Chondrocyte (in vitro differentiated cells): Measurements from ENCODE around the gene FAF1. TPM values are rescaled to one million over a fixed set of nuclear protein-coding genes. Genes with fewer than 3 reads are reported as not detected.

Source experiments
- DNase-seq: peaks from one replicate; pipeline ENCODE4 v3.0.0; 2021; ENCODE audit warnings: mixed read lengths, low spot score
- H3K27ac Mint-ChIP-seq: one replicate; pipeline ENCODE4 v1.8.0; 2021; ENCODE audit warnings: mild to moderate bottlenecking, moderate library complexity, mixed read lengths; ENCODE audit not compliant: unreplicated experiment
- H3K27me3 Mint-ChIP-seq: 2 replicates; pipeline ENCODE4 v1.8.0; 2021; ENCODE audit warnings: low read depth, mixed read lengths
- H3K36me3 Mint-ChIP-seq: 2 replicates; pipeline ENCODE4 v1.8.0; 2021; ENCODE audit warnings: low read depth, mixed read lengths
- H3K4me1 Mint-ChIP-seq: 2 replicates; pipeline ENCODE4 v1.8.0; 2021; ENCODE audit warnings: low read depth, mild to moderate bottlenecking, mixed read lengths
- H3K4me3 Mint-ChIP-seq: one replicate; pipeline ENCODE4 v1.8.0; 2021; ENCODE audit warnings: mild to moderate bottlenecking, moderate library complexity, mixed read lengths; ENCODE audit not compliant: unreplicated experiment
- H3K9me3 Mint-ChIP-seq: 2 replicates; pipeline ENCODE4 v1.8.0; 2021; ENCODE audit warnings: low read depth, mixed read lengths
- total RNA-seq: library from RNA; stranded (reverse); gene quantifications from 3 replicates; pipeline ENCODE4 v1.2.1, GENCODE V29; 2021
- TF ChIP-seq, protein P1 (sequence below): fragments of 200-600 bp; sonication (generic); IDR thresholded peaks from 2 replicates; pipeline ENCODE4 v1.5.0; 2021; ENCODE audit warnings: antibody characterized with exemption, mild to moderate bottlenecking, moderate library complexity

Gene FAF1
- total RNA-seq, 1 donor from 2014 or later, result 38.7 TPM

DNA sequence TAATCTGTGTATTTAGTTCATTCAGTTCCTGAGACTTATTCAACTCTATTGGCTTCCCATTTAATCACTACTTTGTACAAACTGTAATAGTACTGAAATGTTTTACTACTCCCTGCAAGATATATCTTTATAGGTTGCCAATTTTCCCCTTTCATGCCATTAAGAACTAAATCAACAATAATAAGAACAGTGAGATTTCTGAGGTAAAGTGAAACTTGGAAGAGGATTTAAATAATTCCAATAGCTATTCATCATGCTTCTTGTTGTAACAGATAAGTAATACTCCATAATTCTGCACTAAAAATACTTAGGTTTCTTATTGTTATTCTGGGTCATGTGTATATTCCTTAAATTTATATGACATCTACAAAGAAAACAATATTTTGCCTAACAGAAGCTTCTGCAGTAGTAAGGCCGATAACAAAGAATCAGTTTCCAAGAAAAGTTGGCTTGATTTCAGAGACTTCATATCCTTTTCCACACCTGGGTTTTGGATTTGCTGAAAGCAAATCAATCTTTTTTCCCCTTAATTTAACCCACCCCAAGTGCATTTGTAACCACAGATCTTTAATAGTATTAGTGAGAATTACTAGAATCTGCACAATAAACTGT lies 258.3 kb downstream of the FAF1 start:
- Mint-ChIP-seq H3K36me3 (no peaks in the 10 kb centered on the region), H3K27me3 (no peaks in the 10 kb centered on the region), H3K9me3 (no peaks in the 10 kb centered on the region), H3K4me3 (no peak overlapping the region), H3K4me1 (peaks cover 18% of the 10 kb centered on the region), H3K27ac (no peak overlapping the region)
- no peak for DNase-seq
- TF ChIP-seq, protein P1, sequence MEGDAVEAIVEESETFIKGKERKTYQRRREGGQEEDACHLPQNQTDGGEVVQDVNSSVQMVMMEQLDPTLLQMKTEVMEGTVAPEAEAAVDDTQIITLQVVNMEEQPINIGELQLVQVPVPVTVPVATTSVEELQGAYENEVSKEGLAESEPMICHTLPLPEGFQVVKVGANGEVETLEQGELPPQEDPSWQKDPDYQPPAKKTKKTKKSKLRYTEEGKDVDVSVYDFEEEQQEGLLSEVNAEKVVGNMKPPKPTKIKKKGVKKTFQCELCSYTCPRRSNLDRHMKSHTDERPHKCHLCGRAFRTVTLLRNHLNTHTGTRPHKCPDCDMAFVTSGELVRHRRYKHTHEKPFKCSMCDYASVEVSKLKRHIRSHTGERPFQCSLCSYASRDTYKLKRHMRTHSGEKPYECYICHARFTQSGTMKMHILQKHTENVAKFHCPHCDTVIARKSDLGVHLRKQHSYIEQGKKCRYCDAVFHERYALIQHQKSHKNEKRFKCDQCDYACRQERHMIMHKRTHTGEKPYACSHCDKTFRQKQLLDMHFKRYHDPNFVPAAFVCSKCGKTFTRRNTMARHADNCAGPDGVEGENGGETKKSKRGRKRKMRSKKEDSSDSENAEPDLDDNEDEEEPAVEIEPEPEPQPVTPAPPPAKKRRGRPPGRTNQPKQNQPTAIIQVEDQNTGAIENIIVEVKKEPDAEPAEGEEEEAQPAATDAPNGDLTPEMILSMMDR, result no peak

DNA sequence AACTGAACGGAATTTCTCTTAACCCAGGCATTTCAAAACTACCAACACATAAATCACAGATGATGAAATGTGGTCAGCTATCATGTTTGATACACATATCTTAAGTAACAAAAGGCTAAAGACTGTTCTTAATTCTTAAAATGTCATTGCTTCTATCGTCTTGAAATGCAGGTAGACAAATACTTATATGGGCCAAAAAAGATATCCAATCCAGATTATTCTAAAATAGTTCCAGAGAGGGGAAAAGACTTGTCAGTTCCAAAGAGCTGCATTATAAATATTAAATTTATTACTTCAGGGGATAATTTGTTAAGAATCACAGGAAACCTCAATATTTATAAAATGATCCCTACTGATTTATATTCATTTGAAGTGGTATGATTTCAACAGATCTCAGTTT lies 259.4 kb downstream of the FAF1 start:
- Mint-ChIP-seq H3K27ac (no peak overlapping the region), H3K9me3 (no peaks in the 10 kb centered on the region), H3K4me1 (peaks cover 12% of the 10 kb centered on the region), H3K27me3 (no peaks in the 10 kb centered on the region), H3K36me3 (no peaks in the 10 kb centered on the region), H3K4me3 (no peak overlapping the region)
- DNase-seq, result no peak
- TF ChIP-seq, protein P1, result no peak

DNA sequence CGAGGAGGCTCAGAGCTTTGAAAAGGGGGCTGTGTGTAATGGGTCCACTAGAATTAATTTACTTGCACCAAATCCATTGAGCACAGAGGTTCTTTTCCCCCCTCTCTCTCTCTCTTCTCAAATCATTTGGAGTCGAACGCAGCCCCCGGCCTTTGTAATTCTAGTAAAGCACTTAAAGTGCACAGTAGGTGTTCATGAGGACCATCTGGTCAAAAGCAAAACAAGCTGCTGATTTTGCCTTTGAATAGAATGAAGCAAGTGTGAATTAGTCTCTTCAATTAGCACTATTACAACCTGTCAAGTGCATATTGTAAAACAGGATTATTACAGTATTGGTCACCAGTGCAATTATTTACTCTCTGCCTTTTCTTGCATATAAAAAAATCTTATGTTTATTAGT lies 259.9 kb downstream of the FAF1 start:
- no peaks in the 10 kb centered on the region for H3K27me3 Mint-ChIP-seq
- DNase-seq, result no peak
- no peaks in the 10 kb centered on the region for H3K36me3 Mint-ChIP-seq
- H3K4me3 Mint-ChIP-seq, result no peak overlapping the region
- H3K4me1 Mint-ChIP-seq, result peaks cover 9% of the 10 kb centered on the region
- TF ChIP-seq, protein P1, result no peak
- no peaks in the 10 kb centered on the region for H3K9me3 Mint-ChIP-seq
- no peak overlapping the region for H3K27ac Mint-ChIP-seq

DNA sequence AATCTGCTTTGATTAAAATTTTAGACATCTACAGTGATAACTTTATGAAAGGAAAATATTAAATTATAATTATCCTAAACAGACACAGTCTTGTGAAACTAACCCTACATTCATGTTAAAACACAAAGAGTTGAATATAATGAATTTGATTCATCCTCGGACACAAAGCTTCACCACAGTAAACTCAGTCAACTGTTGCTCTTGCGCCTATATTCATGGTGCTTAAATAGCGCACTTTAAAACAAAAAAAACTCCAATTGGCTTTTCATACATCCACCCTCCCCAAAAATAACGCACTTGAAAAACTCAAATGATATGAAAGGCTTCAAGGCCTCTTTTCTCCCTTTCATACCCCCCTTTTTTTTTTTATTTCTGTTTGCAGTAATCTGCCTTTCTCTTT lies 260.3 kb downstream of the FAF1 start:
- TF ChIP-seq, protein P1, result no peak
- H3K4me1 Mint-ChIP-seq, result peaks cover 6% of the 10 kb centered on the region
- no peaks in the 10 kb centered on the region for H3K27me3 Mint-ChIP-seq
- no peak overlapping the region for H3K27ac Mint-ChIP-seq
- H3K36me3 Mint-ChIP-seq, result no peaks in the 10 kb centered on the region
- no peak for DNase-seq
- H3K4me3 Mint-ChIP-seq, result no peak overlapping the region
- H3K9me3 Mint-ChIP-seq, result no peaks in the 10 kb centered on the region

DNA sequence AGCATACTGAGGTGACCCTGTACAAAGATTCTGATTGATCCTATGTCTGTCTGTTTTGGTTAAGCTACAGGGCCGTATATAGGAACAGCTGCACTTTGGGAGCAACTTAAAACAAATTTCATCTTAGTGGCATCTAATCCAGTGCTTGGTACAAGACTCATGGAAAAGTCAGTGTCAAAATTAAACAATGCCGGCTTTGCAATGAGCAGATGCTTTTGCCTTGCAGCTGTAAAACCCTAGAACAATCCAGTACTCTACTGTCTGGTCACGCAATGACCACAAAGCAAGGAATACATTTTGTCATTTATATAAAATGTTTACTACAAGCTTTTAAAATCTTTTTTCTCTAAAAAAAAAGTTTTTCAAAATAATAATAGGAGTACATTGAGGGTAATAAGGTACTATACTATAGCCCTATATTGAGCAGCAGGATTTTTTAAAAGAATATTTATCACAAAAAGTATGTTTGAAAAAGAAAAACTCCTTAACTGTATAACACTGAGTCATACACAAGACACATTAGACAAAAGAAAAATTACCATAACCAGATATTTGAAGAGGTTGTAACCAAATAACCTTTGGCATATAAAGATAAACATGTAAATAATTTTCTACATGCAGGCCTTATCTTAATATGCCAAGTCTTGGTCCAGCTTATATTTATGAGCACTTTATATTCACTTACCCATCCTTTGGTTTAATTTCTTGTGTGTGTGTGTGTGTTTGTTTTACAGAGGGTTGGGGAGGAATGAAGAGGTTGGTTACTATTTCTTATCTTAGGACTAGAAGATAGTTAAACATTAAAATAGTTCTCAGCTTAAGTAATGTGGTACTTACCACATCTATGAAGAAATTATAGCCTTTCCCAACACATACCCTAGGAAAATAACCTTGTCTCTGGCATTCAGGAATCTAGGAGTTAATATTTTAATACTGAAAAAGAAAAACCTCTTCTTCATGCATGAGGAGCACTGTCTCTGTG lies 262.3 kb downstream of the FAF1 start:
- Mint-ChIP-seq H3K4me3 (no peak overlapping the region), H3K27me3 (no peaks in the 10 kb centered on the region), H3K36me3 (no peaks in the 10 kb centered on the region), H3K4me1 (peaks cover 6% of the 10 kb centered on the region), H3K27ac (no peak overlapping the region), H3K9me3 (no peaks in the 10 kb centered on the region)
- TF ChIP-seq, protein P1, result no peak
- DNase-seq, result no peak
